RWPE1 (cell line): ENCODE results near the gene GRAMD1C.

ENCODE experiments used
- CTCF ChIA-PET: fragments of 350-600 bp; sonication (Branson Sonifier 250); formaldehyde crosslinking; extraction: SDS; loops from one replicate; lab custom pipeline; 2021; lab: Yijun Ruan, JAX
- POLR2A ChIA-PET: fragments of 400-600 bp; formaldehyde crosslinking; extraction: SDS; loops from one replicate; lab custom pipeline; 2020; ENCODE audit warnings: antibody characterized with exemption; ENCODE audit not compliant: low non-redundant PET; lab: Yijun Ruan, JAX
- DNase-seq: peaks from one replicate; pipeline ENCODE4 v3.0.0; 2012; ENCODE audit warnings: low spot score
- H3K27ac ChIP-seq: fragments of 450-650 bp; 2 replicates; pipeline ENCODE4 v1.5.1; 2017
- TF ChIP-seq, protein P1 (sequence below): fragments of 450-650 bp; conservative IDR thresholded peaks from 2 replicates; pipeline ENCODE4 v1.5.1; 2017; ENCODE audit warnings: low read depth, mild to moderate bottlenecking

The GRAMD1C gene

GRCh38 chr3:113878403-113878802 is 39.8 kb downstream of the GRAMD1C start:
- TF ChIP-seq, protein P1, sequence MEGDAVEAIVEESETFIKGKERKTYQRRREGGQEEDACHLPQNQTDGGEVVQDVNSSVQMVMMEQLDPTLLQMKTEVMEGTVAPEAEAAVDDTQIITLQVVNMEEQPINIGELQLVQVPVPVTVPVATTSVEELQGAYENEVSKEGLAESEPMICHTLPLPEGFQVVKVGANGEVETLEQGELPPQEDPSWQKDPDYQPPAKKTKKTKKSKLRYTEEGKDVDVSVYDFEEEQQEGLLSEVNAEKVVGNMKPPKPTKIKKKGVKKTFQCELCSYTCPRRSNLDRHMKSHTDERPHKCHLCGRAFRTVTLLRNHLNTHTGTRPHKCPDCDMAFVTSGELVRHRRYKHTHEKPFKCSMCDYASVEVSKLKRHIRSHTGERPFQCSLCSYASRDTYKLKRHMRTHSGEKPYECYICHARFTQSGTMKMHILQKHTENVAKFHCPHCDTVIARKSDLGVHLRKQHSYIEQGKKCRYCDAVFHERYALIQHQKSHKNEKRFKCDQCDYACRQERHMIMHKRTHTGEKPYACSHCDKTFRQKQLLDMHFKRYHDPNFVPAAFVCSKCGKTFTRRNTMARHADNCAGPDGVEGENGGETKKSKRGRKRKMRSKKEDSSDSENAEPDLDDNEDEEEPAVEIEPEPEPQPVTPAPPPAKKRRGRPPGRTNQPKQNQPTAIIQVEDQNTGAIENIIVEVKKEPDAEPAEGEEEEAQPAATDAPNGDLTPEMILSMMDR = no peak
- POLR2A ChIA-PET = no interaction called here
- CTCF ChIA-PET = no interaction called here
- H3K27ac ChIP-seq = no peak overlapping the region
- DNase-seq = no peak

DNA sequence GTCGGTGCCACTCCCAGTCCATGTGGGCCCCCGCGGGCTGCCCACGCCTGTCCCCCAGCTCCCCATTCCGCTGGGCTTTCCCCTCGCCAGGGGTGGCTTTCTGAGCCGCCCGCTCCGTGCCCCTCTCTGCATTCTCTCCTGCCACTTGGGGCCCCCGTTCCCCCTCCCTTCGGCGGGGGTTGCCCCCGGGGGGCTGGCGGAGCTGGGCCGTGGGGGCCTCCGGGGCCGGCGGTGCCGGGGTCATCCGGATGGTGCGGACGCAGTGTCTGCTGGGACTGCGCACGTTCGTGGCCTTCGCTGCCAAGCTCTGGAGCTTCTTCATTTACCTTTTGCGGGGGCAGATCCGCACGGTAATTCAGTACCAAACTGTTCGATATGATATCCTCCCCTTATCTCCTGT is 46.5 kb downstream of the GRAMD1C start:
- CTCF ChIA-PET = interaction anchor here (0.6 kb wide), 1 partner anchor 13 kb away, joined by 4 read pairs; no protein-coding TSS in a partner anchor
- TF ChIP-seq, protein P1 = no peak
- POLR2A ChIA-PET = no interaction called here
- H3K27ac ChIP-seq = no peak overlapping the region
- DNase-seq = no peak

DNA sequence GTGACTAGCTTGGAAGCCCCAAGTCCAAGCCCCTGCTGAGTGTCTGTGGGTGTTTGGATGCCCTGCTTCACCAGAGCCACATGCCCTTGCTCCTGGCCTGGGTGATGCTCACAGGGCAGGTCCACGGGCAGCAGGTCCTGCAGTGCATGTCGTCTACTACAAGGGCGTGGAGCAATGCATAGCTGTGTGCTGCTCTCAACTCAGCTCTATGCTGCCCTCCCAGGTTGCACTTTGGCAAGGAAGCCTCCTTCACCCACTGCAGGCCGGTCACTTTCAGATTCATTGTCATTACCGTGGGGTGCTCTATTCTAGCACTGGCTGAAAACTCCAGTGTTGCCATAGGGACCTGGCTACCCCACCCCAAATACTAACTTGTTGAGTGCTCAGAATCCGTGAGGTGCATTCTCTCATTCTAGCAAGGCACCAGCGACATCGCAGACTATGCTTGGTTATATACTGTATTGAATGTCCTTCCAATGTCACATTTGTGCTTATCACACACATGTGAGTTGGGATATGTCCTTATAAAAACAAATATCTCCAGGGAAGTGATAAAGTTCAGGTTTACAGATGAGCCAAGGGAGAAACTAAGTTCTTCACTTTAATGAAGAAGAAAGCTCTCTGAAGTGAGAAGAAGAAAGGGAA is 51.8 kb downstream of the GRAMD1C start:
- ChIA-PET CTCF (interaction anchor here (0.8 kb wide), 1 partner anchor 46 kb away, joined by 3 read pairs; no protein-coding TSS in a partner anchor), POLR2A (no interaction called here)
- no peak for DNase-seq
- no peak overlapping the region for H3K27ac ChIP-seq
- TF ChIP-seq, protein P1 = no peak

DNA sequence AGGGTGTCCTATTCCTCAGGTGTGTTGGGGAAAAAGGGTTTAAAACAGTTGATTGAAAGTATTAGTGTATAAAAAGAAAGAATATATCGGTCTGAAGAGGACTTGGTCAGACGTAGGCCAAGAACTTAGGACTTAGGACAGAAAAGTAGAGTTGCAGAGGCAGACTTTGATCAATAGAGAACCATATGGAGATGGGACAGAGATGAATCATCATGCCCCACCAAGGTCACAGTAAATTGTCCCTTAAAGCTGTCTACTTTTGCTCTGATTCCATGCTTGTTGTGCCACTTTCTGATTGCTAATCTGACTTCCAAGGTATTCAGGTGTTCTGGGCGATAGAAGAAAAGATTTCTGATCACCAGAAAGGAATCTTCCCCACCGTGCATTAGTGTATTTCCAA is 56.3 kb downstream of the GRAMD1C start:
- DNase-seq = no peak
- no peak overlapping the region for H3K27ac ChIP-seq
- CTCF ChIA-PET = interaction anchor here (0.7 kb wide), 1 partner anchor 9 kb away, joined by 3 read pairs; no protein-coding TSS in a partner anchor
- POLR2A ChIA-PET = no interaction called here
- TF ChIP-seq, protein P1 = no peak

- no peak for DNase-seq
- CTCF ChIA-PET = interaction anchor here (0.7 kb wide), 1 partner anchor 156 kb away, joined by 3 read pairs; no protein-coding TSS in a partner anchor
- no peak overlapping the region for H3K27ac ChIP-seq
- TF ChIP-seq, protein P1 = no peak
- POLR2A ChIA-PET = no interaction called here
Observed at GRCh38 chr3:113895964-113896363, 57.4 kb downstream of the GRAMD1C start.

- no peak overlapping the region for H3K27ac ChIP-seq
- DNase-seq = no peak
- TF ChIP-seq, protein P1 = no peak
- POLR2A ChIA-PET = no interaction called here
- CTCF ChIA-PET = interaction anchor here (2.3 kb wide), 1 partner anchor 16 kb away, joined by 8 read pairs; no protein-coding TSS in a partner anchor
Observed at GRCh38 chr3:113896930-113897329, 58.3 kb downstream of the GRAMD1C start.
